GM21825 (cell line): Measurements from ENCODE around the gene S1PR3.

Experiments used
- ATAC-seq: cut with Tn5 transposase; IDR thresholded peaks from one replicate; pipeline ENCODE4 v1.9.1; 2021; ENCODE audit warnings: mild to moderate bottlenecking, moderate library complexity; ENCODE audit not compliant: unreplicated experiment

S1PR3 gene

DNA sequence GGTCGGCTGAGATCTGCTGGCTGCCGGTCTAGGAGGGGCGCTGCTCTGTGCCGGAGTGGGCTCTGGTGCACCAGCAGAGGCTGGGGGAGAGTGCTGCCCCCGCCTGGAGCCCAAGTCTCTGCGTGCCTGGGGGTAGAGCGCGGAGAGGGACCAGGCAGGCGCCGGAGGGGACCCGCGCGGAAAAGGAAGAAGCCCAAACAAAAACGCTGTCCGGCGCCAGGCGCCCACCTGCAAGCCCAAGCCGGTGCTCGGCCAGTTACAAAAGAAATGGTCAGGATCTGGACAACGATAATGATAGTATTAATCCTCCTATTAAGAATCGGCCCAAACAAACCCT lies 571 bp upstream of the S1PR3 start:
- ATAC-seq: no peak

DNA sequence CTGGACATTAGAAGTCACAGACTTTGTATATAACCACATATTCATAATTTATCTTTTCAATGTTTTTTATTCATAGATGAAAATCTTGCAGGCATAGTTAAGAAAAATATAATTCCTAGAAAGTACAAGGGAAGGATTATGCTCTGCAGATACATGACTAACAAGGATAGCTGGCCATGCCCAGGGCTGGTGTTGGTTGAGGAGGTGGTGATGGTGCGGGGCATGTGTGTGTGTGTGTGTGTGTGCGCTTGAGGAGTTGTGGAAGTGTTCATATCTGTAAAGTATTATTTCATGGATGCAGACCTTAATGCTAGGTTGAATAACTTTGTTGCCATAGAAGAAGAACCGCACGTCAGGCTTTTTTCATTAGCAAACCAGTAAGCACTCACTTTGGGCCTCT lies 1.3 kb downstream of the S1PR3 start:
- ATAC-seq: no peak

DNA sequence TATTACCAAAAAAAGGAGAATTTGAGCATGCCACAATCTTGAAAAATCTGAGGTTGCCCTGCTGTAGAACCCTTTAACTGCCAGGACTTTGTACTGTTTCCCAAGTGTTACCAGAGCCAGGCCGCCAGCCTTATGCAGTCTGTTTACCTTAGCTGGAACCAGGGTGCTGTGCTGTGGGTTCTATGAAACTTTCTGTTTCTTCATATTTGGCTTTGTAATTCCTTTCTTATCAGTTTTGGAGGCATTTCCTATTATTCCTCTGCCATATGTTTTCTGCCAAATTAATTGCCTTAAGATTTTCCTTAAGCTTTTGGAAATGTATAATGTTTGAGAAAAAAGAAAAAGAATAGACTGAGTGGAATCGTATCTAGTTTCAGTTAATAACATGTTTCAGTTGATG lies 2.1 kb downstream of the S1PR3 start:
- no peak for ATAC-seq

DNA sequence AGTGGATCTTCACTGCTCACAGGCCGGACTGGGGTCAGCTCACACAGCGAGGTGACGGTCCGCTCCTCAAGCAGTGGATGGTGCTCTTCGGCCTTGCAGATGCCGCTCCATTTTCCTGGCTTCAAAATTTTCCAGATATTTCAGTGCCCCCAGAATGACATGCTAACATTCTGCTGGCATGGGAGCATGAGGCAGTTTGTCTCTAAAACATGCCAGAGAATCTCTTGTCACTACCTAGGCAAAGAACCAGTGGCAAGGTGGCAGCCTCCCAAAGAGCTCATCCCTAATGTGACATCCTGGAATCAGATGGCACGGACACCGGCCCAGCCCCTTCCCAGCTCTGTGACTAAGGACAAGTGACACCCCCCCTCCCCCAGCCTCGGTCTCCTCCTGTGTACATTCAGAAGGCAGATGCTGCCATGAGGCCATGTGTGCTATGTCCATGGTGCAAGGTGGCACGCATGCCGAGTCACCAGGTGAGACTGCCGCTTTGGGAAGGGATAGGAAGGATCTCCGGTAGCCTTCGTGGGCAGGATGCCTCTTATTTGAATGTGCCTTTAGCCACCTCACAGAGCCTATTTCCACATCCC lies 2.7 kb downstream of the S1PR3 start:
- ATAC-seq: no peak

DNA sequence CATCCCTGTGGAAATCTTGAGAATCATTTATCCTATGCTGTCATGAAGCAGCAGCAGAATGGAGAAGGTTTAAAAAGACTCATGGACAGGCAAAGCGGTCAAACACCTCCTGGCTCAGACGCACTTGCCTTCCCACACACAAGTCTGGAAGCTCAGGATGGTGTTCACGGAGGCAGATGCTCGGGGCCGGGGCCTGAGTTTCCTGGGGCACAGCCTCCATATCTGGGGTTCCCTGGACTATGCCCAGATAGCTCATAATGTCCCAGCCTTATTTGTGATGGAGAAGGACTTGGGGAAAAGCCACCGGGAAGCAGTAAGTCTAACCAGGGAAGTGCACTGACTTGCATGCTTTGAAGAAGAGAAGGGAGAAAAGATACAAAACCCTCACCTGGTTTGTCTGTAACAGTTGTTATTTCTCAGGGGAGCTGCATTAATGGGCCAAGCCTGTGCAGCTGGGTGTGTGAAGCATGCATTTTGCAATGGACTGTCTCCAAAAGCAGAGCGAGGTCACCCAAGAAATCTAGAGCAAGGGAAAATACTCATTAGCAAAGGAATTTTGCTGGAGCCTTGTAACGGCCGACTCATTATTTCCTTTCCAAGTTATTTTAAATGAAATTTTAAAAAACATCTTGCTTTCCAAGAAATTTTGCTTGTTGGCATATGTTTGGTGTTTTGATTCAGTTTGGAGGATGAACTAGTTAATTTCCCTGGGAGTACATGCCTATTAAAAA lies 3.4 kb downstream of the S1PR3 start:
- no peak for ATAC-seq

DNA sequence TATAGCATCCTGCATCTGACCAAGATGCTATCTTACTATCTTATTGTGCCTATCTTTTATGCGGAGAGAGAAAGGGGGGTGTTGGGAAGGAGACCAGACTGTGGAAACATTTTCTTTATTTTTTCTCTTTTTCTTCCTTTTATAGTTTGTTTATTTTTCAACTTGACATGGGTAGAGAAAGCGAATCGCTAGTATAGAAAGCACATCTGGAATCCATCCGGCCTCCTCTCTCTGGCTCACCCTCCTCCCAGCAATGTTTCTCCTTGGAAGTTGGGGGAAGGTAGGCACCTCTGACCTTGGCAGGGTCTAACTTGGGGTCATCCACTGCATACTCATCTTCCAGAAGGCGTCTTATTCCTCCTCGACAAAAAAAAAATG lies 3.9 kb downstream of the S1PR3 start:
- no peak for ATAC-seq

DNA sequence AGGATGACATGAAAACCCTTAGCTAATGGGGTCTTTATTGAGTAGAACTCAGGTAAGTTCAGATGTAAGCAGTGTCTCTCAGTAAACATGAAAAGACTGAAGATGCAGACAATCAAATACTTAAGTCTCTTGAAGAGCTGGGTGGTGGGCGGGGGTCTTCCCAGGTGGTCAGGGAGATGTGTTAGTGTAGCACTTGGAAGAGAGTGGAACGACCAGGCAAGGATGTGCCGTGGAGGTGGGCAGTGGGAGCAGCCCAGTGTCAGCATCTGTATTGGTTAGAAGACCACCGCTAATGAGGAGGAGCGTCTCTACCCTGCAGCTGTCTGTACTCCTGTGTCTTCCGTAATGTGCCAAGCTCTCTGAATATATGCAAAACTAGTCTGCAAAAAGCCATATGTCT lies 4.4 kb downstream of the S1PR3 start:
- no peak for ATAC-seq

DNA sequence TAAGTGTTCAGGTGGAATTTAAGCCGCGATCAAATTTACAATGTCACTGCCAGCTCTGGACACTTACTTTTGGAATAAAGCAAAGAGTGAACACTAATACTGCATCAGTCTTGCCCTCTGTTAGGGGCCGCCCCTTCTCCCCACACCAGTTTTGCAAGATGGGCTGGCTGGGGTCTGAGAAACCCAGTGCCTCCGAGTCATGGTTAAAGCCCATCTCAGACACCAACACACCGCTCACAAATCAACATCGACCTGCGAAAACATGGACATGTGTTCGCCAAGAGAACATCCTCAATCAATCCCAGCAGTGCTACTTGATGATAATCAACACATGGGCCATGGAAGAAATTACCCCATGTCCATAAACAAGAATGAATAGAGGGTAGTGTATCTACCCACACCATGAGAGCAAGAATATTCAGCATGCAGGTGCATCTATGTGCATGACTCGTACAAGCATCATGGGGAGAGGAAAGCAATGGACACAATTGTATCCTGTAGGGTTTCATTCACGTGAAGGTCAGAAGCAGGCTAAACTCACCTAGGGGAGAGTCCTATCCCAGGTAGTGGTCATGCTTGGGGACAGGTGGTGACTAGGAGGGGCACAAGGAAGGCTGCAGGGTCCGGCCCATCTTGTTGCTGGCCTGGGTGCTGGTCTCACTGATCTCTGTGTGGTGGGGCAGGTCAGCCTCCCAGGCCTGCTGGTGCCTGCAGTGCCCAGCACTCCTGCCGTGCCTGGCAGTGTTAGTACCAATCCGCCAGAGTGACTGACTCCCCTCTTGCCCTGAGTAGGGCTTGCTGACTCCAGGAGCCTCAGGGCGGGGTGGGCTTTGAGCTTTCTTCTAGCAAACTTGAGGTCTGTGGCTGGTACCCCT lies 5.0 kb downstream of the S1PR3 start:
- no peak for ATAC-seq

DNA sequence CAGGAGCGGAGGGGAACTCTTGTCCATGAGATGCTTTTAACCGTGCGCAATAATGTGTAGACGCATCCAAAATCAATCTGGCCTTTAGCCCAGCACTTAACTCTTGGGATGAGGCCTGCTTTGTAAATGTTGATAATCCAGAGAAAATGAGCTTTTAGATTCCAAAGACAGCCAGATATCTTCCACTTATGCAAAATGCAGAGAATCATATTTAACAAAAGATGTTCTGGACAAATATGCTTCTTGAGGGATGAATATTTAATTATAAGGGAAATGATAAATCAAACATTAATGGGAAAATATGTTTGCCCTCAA lies 5.6 kb downstream of the S1PR3 start:
- ATAC-seq: no peak

DNA sequence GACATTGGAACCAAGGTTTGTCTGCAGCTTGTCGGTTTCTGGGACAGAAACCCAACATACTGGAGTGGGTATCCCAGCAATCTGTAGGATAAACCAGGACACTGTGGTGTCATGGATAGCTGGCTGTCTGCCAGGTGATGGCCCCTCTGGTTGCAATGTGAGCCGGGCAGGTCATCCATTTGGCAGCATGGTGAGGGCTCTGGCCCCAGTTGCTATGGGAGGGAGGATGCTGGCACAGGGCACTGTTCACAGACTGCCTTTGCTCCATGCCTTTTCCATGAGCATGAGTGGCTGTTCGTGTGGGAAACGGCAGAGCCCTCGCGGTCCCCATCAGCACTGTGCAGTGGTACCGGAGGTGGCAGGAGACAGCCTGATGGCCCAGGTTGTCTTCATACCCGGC lies 6.4 kb downstream of the S1PR3 start:
- ATAC-seq: no peak

DNA sequence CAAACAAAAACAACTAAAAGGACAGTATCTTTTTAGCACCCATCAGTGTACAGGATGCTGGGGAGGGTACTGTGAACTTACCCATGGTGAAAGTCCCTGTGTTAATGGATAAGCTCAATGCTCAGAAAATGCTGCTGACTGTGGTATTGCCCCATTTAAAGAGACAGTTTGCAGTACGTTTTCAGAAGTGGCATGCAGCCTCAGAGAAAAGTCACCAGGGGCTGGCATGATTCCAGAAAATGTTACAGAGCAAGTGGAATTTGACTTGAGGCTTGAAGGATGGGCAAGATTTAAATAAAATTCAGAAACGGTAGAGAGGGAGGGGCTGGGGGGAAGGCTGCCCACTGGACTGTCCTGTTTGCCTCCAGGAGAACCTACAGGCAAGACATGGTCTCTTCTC lies 7.2 kb downstream of the S1PR3 start:
- no peak for ATAC-seq

DNA sequence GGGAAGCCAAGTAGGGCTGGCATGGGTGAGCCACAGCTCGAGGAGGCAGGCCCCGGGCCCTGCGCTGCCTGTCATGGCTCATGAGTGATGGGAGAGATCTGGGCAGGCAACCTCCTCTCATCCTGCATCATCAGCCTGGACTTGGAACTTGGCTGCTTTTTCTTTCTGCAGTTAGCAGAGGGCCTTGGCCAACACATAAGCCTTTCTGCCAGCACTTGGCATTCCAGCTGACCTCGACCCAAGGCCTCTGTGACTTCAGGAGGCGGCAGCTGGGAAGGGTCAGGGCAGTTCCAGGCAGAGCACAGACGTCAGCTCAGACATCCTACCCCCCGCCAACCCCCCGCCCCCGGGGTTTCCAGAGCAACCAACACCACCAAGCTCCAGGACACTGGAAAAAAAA lies 7.6 kb downstream of the S1PR3 start:
- no peak for ATAC-seq

DNA sequence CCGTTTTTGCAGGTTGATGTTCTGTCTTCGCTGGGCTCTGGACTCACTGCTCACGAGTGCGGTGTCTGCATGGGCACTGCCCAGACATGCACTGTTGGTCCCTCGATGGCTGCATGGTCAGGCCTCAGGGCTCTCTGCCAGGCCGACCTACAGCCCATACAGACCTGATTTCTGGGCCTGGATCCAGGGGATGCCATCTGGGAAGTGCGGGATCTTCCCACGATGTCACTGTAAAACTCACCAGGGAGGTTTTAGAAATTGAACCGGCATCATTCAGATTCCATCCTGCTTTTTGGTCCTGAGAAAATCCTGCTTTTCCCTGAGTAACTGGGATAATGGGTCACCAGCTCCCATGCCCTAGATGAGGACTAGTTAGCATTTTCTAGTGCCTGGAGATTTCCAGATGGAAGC lies 9.1 kb downstream of the S1PR3 start:
- ATAC-seq: no peak

DNA sequence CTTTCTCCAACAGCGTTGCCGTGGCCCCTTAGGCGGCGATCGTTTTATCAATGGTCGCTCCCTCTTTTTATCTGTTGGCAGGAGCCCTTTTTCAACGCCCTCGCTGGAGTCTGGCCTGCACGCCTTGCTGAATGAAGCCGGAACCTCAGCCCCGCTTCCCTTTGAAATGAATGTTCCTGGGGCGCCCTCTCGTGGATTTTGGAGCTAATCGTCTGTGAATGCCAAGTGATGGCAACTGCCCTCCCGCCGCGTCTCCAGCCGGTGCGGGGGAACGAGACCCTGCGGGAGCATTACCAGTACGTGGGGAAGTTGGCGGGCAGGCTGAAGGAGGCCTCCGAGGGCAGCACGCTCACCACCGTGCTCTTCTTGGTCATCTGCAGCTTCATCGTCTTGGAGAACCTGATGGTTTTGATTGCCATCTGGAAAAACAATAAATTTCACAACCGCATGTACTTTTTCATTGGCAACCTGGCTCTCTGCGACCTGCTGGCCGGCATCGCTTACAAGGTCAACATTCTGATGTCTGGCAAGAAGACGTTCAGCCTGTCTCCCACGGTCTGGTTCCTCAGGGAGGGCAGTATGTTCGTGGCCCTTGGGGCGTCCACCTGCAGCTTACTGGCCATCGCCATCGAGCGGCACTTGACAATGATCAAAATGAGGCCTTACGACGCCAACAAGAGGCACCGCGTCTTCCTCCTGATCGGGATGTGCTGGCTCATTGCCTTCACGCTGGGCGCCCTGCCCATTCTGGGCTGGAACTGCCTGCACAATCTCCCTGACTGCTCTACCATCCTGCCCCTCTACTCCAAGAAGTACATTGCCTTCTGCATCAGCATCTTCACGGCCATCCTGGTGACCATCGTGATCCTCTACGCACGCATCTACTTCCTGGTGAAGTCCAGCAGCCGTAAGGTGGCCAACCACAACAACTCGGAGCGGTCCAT lies 10.0 kb downstream of the S1PR3 start:
- peak; percentile 67 for ATAC-seq

DNA sequence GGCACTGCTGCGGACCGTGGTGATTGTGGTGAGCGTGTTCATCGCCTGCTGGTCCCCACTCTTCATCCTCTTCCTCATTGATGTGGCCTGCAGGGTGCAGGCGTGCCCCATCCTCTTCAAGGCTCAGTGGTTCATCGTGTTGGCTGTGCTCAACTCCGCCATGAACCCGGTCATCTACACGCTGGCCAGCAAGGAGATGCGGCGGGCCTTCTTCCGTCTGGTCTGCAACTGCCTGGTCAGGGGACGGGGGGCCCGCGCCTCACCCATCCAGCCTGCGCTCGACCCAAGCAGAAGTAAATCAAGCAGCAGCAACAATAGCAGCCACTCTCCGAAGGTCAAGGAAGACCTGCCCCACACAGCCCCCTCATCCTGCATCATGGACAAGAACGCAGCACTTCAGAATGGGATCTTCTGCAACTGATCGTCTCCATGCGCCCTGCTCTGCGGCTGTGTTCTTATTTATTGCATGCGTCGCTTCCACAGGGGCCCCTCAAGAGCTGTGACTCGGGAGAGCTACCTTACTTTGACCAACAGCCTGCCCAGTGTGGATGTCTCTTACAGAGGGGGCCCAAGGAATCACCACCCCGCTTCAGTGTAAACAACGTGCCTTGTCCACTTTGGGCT lies 10.8 kb downstream of the S1PR3 start:
- ATAC-seq: no peak

DNA sequence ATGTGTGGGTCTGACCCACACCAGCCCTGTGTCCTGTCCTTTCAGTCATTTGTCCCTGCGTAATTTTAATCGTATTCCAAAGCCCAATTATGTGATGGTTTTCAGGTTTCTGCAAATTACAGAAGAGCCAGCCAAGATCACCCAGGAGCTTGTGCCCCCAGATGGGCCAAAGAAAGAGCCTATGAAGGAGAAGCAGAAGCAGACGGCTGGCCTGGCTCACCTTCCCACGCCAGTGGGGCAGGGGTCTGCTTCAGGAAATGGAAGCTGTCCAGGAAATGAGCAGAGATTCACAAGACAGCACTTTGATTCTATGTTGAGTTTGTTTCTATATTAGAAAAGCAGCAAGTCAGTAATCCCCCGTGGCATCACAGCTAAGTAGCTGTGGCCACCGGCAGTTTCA lies 11.7 kb downstream of the S1PR3 start:
- ATAC-seq: no peak

DNA sequence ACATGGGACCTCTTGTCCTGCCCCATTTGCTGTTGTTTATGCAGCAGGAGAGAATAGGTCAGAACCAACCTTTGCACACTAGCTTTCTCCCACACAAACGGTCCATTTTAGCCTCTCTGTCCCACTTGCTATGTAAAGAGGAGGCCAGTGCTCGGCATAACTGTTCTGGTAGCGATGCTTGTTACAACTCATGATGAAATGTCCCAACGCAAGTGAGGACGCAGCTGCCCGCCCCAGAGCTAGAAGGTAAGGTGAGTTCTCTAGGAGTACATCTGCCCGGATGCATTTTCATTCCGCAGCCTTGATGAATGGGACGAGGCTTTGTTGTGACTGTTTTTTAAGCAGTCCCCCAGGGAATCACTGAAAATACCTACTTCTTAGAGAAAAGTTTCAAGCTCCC lies 14.1 kb downstream of the S1PR3 start:
- no peak for ATAC-seq

DNA sequence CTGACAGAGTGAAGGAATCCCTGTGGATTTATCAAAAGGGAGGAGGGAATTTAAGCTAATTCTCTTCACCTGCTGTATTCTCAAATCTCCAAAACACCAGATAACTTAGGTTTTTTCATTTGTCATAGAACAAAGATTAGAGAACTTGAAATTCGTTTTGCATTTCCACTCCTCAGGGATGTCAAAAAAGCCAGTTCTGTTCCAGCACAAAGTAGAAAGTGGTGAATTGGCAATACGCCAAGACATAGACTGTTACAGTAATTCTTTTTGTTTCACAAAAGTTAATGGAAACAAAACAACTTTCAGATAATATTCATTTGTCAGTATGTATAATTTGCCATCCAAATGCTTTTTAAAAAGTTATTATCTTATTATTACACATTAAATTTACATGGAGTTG lies 15.0 kb downstream of the S1PR3 start:
- no peak for ATAC-seq

DNA sequence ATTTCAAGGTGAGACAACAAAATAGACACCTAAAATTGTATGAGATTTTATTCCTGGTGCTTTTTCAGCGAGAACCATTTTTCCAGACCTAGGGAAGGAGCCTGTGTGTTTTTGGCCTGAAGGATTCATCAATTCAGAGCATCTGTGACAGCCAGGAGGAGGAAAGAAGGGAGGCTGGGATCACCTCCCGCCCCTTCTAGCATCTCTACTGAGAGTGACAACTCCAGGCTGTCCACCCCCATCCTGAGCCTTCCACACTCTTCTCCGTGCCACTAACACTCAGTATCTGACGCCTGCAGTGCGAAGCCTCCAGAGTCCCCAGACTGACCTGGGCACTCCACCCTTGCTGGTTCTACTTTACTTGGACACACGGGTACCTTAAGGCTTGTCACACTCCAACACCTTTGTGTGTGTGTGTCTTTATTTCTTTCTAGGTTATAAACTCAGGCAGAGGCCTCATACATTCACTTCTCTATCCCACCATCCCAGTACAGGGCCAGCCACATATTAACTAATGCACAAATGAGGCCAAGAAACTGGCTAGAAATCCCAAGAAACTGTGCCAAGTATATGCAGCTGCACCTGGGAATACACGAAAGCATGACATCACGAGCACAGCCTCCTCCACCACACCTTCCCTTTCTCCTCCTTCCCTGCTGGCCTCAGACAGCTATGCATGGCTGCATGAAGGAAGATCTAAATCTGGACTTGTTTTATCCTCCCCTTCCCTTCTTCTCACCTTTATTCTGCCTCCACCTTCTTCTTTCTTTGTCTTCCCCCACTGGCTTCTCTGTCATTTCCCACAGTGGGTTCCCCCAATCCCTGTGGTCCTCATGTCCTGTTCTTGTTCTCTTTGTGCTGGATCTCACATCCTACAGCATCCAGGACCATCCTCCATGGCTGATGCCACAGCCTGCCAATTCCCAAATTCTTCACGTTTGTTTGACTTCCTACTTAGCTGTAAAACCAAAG lies 16.0 kb downstream of the S1PR3 start:
- no peak for ATAC-seq
